Uterus (tissue), 4 donors: Measurements from ENCODE around the gene RNF168. TPM values are rescaled to one million over a fixed set of nuclear protein-coding genes. Genes with fewer than 3 reads are reported as not detected.

Source experiments
- DNase-seq, 2 donors: peaks; one replicate each; pipeline ENCODE4 v3.0.0-alpha.2; 2019 to 2020
- H3K27ac ChIP-seq, 2 donors: fragments of 200-600 bp; sonication (generic); 1 replicate in 1 of 2; 2 replicates in 1 of 2; pipeline ENCODE4 v1.5.1; 2016 to 2018
- H3K27me3 ChIP-seq, 2 donors: fragments of 200-600 bp; sonication (generic); one replicate each; pipeline ENCODE4 v1.5.1; 2018 to 2019; ENCODE audit warnings: control low read depth in 1 of 2
- H3K36me3 ChIP-seq, 2 donors: fragments of 200-600 bp; sonication (generic); one replicate each; pipeline ENCODE4 v1.5.1; 2019; ENCODE audit warnings: control low read depth in 1 of 2
- H3K4me1 ChIP-seq, 2 donors: fragments of 200-600 bp; sonication (generic); one replicate each; pipeline ENCODE4 v1.5.1; 2018 to 2019; ENCODE audit warnings: control low read depth in 1 of 2
- H3K4me3 ChIP-seq, 2 donors: fragments of 200-600 bp; sonication (generic); 1 replicate in 1 of 2; 2 replicates in 1 of 2; pipeline ENCODE4 v1.5.1; 2018 to 2019; ENCODE audit warnings: mild to moderate bottlenecking in 1 of 2
- H3K9me3 ChIP-seq, 2 donors: fragments of 200-600 bp; sonication (generic); one replicate each; pipeline ENCODE4 v1.5.1; 2019; ENCODE audit warnings: control low read depth in 1 of 2
- CTCF ChIP-seq, 4 experiments: fragments of 200-600 bp in 2 of 4; fragments of 450-650 bp in 2 of 4; sonication (generic) in 2 of 4; IDR thresholded peaks; one replicate each; pipeline ENCODE4 v1.5.1; 2016 to 2019; ENCODE audit warnings: antibody characterized with exemption in 4 of 4, mild to moderate bottlenecking in 2 of 4, moderate library complexity in 1 of 4
- POLR2A ChIP-seq, 2 donors: fragments of 450-650 bp; IDR thresholded peaks; one replicate each; pipeline ENCODE4 v1.6.1; 2016; ENCODE audit warnings: antibody characterized with exemption in 2 of 2, mild to moderate bottlenecking in 1 of 2, moderate library complexity in 1 of 2
- intact Hi-C: fragments of 100-400 bp; cut with DNase I; formaldehyde crosslinking; loops from one replicate; pipeline ENCODE4 v1.15.1; 2023; ENCODE audit warnings: low total_unique reads
- total RNA-seq, 4 donors: library from RNA; depleted of rRNA in 3 of 4; stranded (reverse); fragments of >200 nt in 3 of 4; gene quantifications; one replicate each; pipeline versions ENCODE4 v1.1.0 to v1.2.4, GENCODE V29; 2014 to 2023
- donor health status: DM: yes; HTN: yes; CAD: no.

RNF168 gene
- total RNA-seq, 4 donors from 2014 or later, result 9.4 to 35.2 (median 18.6) TPM

GRCh38 chr3:196496183-196496582, 7.4 kb downstream of the RNF168 start:
- no peaks in the 10 kb centered on the region for H3K36me3 ChIP-seq
- H3K9me3 ChIP-seq, result no peaks in the 10 kb centered on the region
- TF ChIP-seq CTCF (IDR thresholded peaks at IDR 0.05) (no peak), POLR2A (IDR thresholded peaks at IDR 0.05) (no peak)
- DNase-seq, result no peak
- intact Hi-C loops, result no loop called here
- H3K4me1 ChIP-seq, result no peaks in the 10 kb centered on the region
- H3K27ac ChIP-seq, result no peak overlapping the region
- no peaks in the 10 kb centered on the region for H3K27me3 ChIP-seq
- H3K4me3 ChIP-seq, result no peak overlapping the region

GRCh38 chr3:196493292-196493691, 10.3 kb downstream of the RNF168 start:
- H3K27ac ChIP-seq, result no peak overlapping the region
- intact Hi-C loops, result no loop called here
- H3K4me3 ChIP-seq, result no peak overlapping the region
- no peaks in the 10 kb centered on the region for H3K4me1 ChIP-seq
- no peak for DNase-seq
- H3K27me3 ChIP-seq, result no peaks in the 10 kb centered on the region
- no peaks in the 10 kb centered on the region for H3K36me3 ChIP-seq
- TF ChIP-seq CTCF (IDR thresholded peaks at IDR 0.05) (no peak), POLR2A (IDR thresholded peaks at IDR 0.05) (no peak)
- no peaks in the 10 kb centered on the region for H3K9me3 ChIP-seq

GRCh38 chr3:196492080-196492479, 11.5 kb downstream of the RNF168 start:
- intact Hi-C loops, result no loop called here
- TF ChIP-seq CTCF (IDR thresholded peaks at IDR 0.05) (no peak), POLR2A (IDR thresholded peaks at IDR 0.05) (no peak)
- Histone ChIP-seq H3K4me3 (no peak overlapping the region), H3K27ac (no peak overlapping the region), H3K27me3 (no peaks in the 10 kb centered on the region), H3K9me3 (no peaks in the 10 kb centered on the region), H3K4me1 (no peaks in the 10 kb centered on the region), H3K36me3 (no peaks in the 10 kb centered on the region)
- no peak for DNase-seq

- H3K4me1 ChIP-seq, result no peaks in the 10 kb centered on the region
- H3K27me3 ChIP-seq, result no peaks in the 10 kb centered on the region
- DNase-seq, result no peak
- TF ChIP-seq POLR2A (IDR thresholded peaks at IDR 0.05) (no peak), CTCF (IDR thresholded peaks at IDR 0.05) (no peak)
- no peaks in the 10 kb centered on the region for H3K36me3 ChIP-seq
- H3K4me3 ChIP-seq, result no peak overlapping the region
- intact Hi-C loops, result no loop called here
- H3K9me3 ChIP-seq, result no peaks in the 10 kb centered on the region
- H3K27ac ChIP-seq, result no peak overlapping the region
Observed at GRCh38 chr3:196489747-196490146, 13.8 kb downstream of the RNF168 start.

GRCh38 chr3:196486263-196486662, 17.3 kb downstream of the RNF168 start:
- Histone ChIP-seq H3K4me1 (no peaks in the 10 kb centered on the region), H3K9me3 (no peaks in the 10 kb centered on the region), H3K4me3 (no peak overlapping the region), H3K27ac (no peak overlapping the region), H3K36me3 (no peaks in the 10 kb centered on the region), H3K27me3 (no peaks in the 10 kb centered on the region)
- intact Hi-C loops, result no loop called here
- TF ChIP-seq POLR2A (IDR thresholded peaks at IDR 0.05), result no peak
- TF ChIP-seq CTCF (IDR thresholded peaks at IDR 0.05), result no peak
- no peak for DNase-seq
